ENCODE data around the gene NGF.

- TF ChIP-seq EZH2 (IDR thresholded peaks at IDR 0.05; ENCODE audit: insufficient read depth, low read length) (no peak), CTCF (IDR thresholded peaks at IDR 0.05; ENCODE audit: insufficient read depth, low read depth, low read length) (no peak)
These were observed 71.2 kb downstream of the NGF start for GRCh38 chr1:115266729-115267421.
